Loucy (cell line): Measurements from ENCODE around the gene STOX2.

ENCODE experiments used
- H2AFZ ChIP-seq: fragments of 200-600 bp; sonication (generic); 2 replicates; pipeline ENCODE4 v1.6.0; 2016; ENCODE audit warnings: antibody characterized with exemption, mild to moderate bottlenecking, low read length, moderate library complexity
- H3F3A ChIP-seq: fragments of 200-600 bp; 2 replicates; pipeline ENCODE4 v1.6.0; 2016; ENCODE audit warnings: antibody characterized with exemption, low read depth, mild to moderate bottlenecking
- H3K27me3 ChIP-seq: fragments of 200-600 bp; sonication (generic); 2 replicates; pipeline ENCODE4 v1.6.1; 2014; ENCODE audit warnings: low read length, mild to moderate bottlenecking; ENCODE audit not compliant: insufficient read depth, poor library complexity, severe bottlenecking
- H3K36me3 ChIP-seq: fragments of 200-600 bp; sonication (generic); 2 replicates; pipeline ENCODE4 v1.6.1; 2016; ENCODE audit warnings: low read length; ENCODE audit not compliant: insufficient read depth
- H3K4me1 ChIP-seq: fragments of 200-600 bp; sonication (generic); 2 replicates; pipeline ENCODE4 v1.5.1; 2014; ENCODE audit warnings: low read length, mild to moderate bottlenecking; ENCODE audit not compliant: insufficient read depth, poor library complexity, severe bottlenecking
- H3K4me2 ChIP-seq: fragments of 200-600 bp; sonication (generic); 2 replicates; pipeline ENCODE4 v1.6.0; 2014; ENCODE audit warnings: antibody characterized with exemption, low read length, low read depth, mild to moderate bottlenecking; ENCODE audit not compliant: poor library complexity, severe bottlenecking
- H3K4me3 ChIP-seq: fragments of 200-600 bp; sonication (generic); 2 replicates; pipeline ENCODE4 v1.5.1; 2014; ENCODE audit warnings: low read length, mild to moderate bottlenecking, mixed read lengths; ENCODE audit not compliant: poor library complexity, severe bottlenecking
- H3K79me2 ChIP-seq: fragments of 200-600 bp; sonication (generic); 2 replicates; pipeline ENCODE4 v1.6.1; 2014; ENCODE audit warnings: low read length; ENCODE audit not compliant: insufficient read depth
- H3K9ac ChIP-seq: fragments of 200-600 bp; sonication (generic); 2 replicates; pipeline ENCODE4 v1.6.0; 2014; ENCODE audit warnings: mild to moderate bottlenecking, low read depth, low read length, moderate library complexity; ENCODE audit not compliant: poor library complexity, severe bottlenecking
- H3K9me2 ChIP-seq: fragments of 200-600 bp; sonication (generic); replicated peaks from 2 replicates; pipeline ENCODE4 v1.6.1; 2016; ENCODE audit warnings: low read depth, low read length, mixed read lengths
- H3K9me3 ChIP-seq: fragments of 200-600 bp; sonication (generic); 2 replicates; pipeline ENCODE4 v1.6.1; 2014; ENCODE audit warnings: mild to moderate bottlenecking, antibody characterized with exemption, low read length, low read depth; ENCODE audit not compliant: insufficient read depth
- H4K20me1 ChIP-seq: fragments of 200-600 bp; sonication (generic); 2 replicates; pipeline ENCODE4 v1.6.0; 2014; ENCODE audit warnings: antibody characterized with exemption, low read length, mild to moderate bottlenecking; ENCODE audit not compliant: insufficient read depth, poor library complexity, severe bottlenecking
- EZH2phosphoT487 ChIP-seq: fragments of 200-600 bp; IDR thresholded peaks from 2 replicates; pipeline ENCODE4 v1.6.1; 2018; ENCODE audit warnings: antibody characterized with exemption, mild to moderate bottlenecking, moderate library complexity, borderline replicate concordance
- TF ChIP-seq, protein P1 (sequence below): fragments of 200-600 bp; sonication (generic); conservative IDR thresholded peaks from 2 replicates; pipeline ENCODE4 v1.5.1; 2014; ENCODE audit warnings: mild to moderate bottlenecking, antibody characterized with exemption, low read length

The STOX2 gene

DNA sequence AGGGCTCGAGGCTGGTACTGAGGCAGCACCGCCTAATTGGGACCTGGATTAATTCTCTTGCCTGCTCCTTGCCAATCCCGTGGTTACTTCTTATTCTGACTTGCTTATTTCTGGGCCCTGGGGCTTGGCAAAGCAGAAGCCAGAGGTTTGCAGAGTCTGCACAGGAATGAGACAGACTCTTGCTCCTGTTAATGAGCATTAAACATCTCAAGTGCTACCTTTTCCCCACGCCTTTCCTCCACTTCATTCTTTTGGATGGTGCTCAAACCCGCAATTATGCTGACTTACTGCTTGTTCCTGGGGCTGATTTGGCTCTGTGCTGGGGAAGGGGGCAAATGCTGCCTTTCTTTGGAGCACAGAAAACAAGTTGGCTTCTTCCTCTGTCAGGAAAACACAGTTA is 16.5 kb upstream of the STOX2 start:
- H3K4me1 ChIP-seq, result no peaks in the 10 kb centered on the region
- no peak overlapping the region for H3K4me2 ChIP-seq
- H3F3A ChIP-seq, result no peaks in the 10 kb centered on the region
- H2AFZ ChIP-seq, result no peak overlapping the region
- H3K9ac ChIP-seq, result no peak overlapping the region
- H4K20me1 ChIP-seq, result no peaks in the 10 kb centered on the region
- no peaks in the 10 kb centered on the region for H3K79me2 ChIP-seq
- TF ChIP-seq, protein P1, sequence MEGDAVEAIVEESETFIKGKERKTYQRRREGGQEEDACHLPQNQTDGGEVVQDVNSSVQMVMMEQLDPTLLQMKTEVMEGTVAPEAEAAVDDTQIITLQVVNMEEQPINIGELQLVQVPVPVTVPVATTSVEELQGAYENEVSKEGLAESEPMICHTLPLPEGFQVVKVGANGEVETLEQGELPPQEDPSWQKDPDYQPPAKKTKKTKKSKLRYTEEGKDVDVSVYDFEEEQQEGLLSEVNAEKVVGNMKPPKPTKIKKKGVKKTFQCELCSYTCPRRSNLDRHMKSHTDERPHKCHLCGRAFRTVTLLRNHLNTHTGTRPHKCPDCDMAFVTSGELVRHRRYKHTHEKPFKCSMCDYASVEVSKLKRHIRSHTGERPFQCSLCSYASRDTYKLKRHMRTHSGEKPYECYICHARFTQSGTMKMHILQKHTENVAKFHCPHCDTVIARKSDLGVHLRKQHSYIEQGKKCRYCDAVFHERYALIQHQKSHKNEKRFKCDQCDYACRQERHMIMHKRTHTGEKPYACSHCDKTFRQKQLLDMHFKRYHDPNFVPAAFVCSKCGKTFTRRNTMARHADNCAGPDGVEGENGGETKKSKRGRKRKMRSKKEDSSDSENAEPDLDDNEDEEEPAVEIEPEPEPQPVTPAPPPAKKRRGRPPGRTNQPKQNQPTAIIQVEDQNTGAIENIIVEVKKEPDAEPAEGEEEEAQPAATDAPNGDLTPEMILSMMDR, result no peak
- no peak for TF ChIP-seq EZH2phosphoT487
- no peaks in the 10 kb centered on the region for H3K36me3 ChIP-seq
- H3K9me3 ChIP-seq, result no peaks in the 10 kb centered on the region
- no peaks in the 10 kb centered on the region for H3K27me3 ChIP-seq
- no peaks in the 10 kb centered on the region for H3K9me2 ChIP-seq
- no peak overlapping the region for H3K4me3 ChIP-seq

DNA sequence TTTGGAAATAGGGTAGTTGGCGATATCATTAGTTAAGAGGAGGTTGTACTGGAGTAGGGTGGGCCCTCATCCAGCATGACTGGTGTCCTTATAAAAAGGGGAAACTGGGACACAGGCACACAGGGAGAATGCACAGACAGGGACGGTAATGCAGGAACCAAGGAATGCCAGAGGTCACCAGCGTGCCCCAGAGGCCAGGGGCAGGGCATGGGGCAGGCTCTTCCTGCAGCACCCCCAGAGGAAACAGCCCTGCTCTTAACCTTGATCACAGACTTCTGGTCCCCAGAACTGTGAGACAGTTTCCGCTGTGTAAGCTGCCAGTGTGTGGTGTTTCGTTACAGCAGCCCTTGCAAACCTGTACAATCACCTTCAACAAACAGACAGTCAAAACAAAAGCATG is 15.9 kb upstream of the STOX2 start:
- no peaks in the 10 kb centered on the region for H4K20me1 ChIP-seq
- no peak overlapping the region for H3K4me3 ChIP-seq
- TF ChIP-seq, protein P1, result no peak
- no peak for TF ChIP-seq EZH2phosphoT487
- no peak overlapping the region for H3K4me2 ChIP-seq
- no peaks in the 10 kb centered on the region for H3K36me3 ChIP-seq
- no peaks in the 10 kb centered on the region for H3K79me2 ChIP-seq
- H3K9me2 ChIP-seq, result no peaks in the 10 kb centered on the region
- H3F3A ChIP-seq, result no peaks in the 10 kb centered on the region
- no peak overlapping the region for H3K9ac ChIP-seq
- H3K27me3 ChIP-seq, result no peaks in the 10 kb centered on the region
- H3K9me3 ChIP-seq, result no peaks in the 10 kb centered on the region
- no peak overlapping the region for H2AFZ ChIP-seq
- H3K4me1 ChIP-seq, result no peaks in the 10 kb centered on the region

DNA sequence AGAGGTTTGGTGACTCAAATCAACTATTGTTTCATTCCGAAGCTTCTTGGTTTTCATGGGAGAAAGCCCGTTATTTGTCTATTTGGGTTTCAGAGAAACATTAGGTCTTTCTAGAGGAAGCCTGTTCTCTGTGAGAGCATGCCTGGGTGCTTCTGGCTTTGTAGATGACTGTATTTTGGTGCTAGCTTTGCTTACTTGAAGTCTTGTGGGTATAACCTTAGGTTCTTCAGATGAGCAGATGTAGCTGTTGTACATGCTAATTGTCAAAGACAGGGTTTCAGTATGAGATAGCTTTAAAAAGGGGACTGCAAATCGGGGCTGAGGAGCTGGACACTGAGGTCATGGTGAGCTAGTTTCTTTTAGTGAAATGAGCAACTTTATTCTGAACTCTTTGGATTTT is 7.9 kb upstream of the STOX2 start:
- Histone ChIP-seq H3K4me3 (no peak overlapping the region), H3K9ac (no peak overlapping the region), H2AFZ (no peak overlapping the region), H3K9me3 (no peaks in the 10 kb centered on the region), H3K79me2 (no peaks in the 10 kb centered on the region), H3K36me3 (no peaks in the 10 kb centered on the region), H3K9me2 (no peaks in the 10 kb centered on the region), H3K4me2 (no peak overlapping the region), H4K20me1 (no peaks in the 10 kb centered on the region), H3K27me3 (no peaks in the 10 kb centered on the region), H3F3A (no peaks in the 10 kb centered on the region), H3K4me1 (no peaks in the 10 kb centered on the region)
- TF ChIP-seq EZH2phosphoT487, result no peak
- TF ChIP-seq, protein P1, result no peak
